Measurements from ENCODE around the gene GABRG2. TPM values are rescaled to one million over a fixed set of nuclear protein-coding genes. Genes with fewer than 3 reads are reported as not detected.

GABRG2 gene
- total RNA-seq, 1 donor from 2014 or later: 0.74 TPM

- H3K4me1 ChIP-seq: no peaks in the 10 kb centered on the region
- H3K4me3 ChIP-seq: no peak overlapping the region
- no peaks in the 10 kb centered on the region for H3K27me3 ChIP-seq
- no peak for DNase-seq (ENCODE audit: extremely low spot score in 2 of 2)
- TF ChIP-seq, protein P1, sequence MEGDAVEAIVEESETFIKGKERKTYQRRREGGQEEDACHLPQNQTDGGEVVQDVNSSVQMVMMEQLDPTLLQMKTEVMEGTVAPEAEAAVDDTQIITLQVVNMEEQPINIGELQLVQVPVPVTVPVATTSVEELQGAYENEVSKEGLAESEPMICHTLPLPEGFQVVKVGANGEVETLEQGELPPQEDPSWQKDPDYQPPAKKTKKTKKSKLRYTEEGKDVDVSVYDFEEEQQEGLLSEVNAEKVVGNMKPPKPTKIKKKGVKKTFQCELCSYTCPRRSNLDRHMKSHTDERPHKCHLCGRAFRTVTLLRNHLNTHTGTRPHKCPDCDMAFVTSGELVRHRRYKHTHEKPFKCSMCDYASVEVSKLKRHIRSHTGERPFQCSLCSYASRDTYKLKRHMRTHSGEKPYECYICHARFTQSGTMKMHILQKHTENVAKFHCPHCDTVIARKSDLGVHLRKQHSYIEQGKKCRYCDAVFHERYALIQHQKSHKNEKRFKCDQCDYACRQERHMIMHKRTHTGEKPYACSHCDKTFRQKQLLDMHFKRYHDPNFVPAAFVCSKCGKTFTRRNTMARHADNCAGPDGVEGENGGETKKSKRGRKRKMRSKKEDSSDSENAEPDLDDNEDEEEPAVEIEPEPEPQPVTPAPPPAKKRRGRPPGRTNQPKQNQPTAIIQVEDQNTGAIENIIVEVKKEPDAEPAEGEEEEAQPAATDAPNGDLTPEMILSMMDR (IDR thresholded peaks at IDR 0.05): no peak
- no peak for TF ChIP-seq POLR2A (IDR thresholded peaks at IDR 0.05)
- no peak for TF ChIP-seq POLR2AphosphoS5 (IDR thresholded peaks at IDR 0.05; ENCODE audit: insufficient read depth in 1 of 2, low read depth in 1 of 2)
- H3K36me3 ChIP-seq: no peaks in the 10 kb centered on the region
- no peaks in the 10 kb centered on the region for H3K9me3 ChIP-seq
- intact Hi-C loops (cut with DNase I): no loop called here
- no peak overlapping the region for H3K27ac ChIP-seq
Measured at GRCh38 chr5:162091336-162091735, 23.8 kb downstream of the GABRG2 start.

GRCh38 chr5:162096448-162096847, 28.9 kb downstream of the GABRG2 start:
- DNase-seq (ENCODE audit: extremely low spot score in 2 of 2): no peak
- Histone ChIP-seq H3K27me3 (no peaks in the 10 kb centered on the region), H3K36me3 (no peaks in the 10 kb centered on the region), H3K4me1 (no peaks in the 10 kb centered on the region), H3K27ac (no peak overlapping the region), H3K4me3 (no peak overlapping the region), H3K9me3 (no peaks in the 10 kb centered on the region)
- intact Hi-C loops (cut with DNase I): no loop called here
- TF ChIP-seq POLR2AphosphoS5 (IDR thresholded peaks at IDR 0.05; ENCODE audit: insufficient read depth in 1 of 2, low read depth in 1 of 2) (no peak), POLR2A (IDR thresholded peaks at IDR 0.05) (no peak)
- TF ChIP-seq, protein P1 (IDR thresholded peaks at IDR 0.05): no peak

- no peaks in the 10 kb centered on the region for H3K36me3 ChIP-seq
- no peak overlapping the region for H3K27ac ChIP-seq
- H3K27me3 ChIP-seq: no peaks in the 10 kb centered on the region
- intact Hi-C loops (cut with DNase I): no loop called here
- no peak overlapping the region for H3K4me3 ChIP-seq
- no peak for DNase-seq (ENCODE audit: extremely low spot score in 2 of 2)
- no peaks in the 10 kb centered on the region for H3K4me1 ChIP-seq
- no peak for TF ChIP-seq POLR2A (IDR thresholded peaks at IDR 0.05)
- TF ChIP-seq, protein P1 (IDR thresholded peaks at IDR 0.05): no peak
- TF ChIP-seq POLR2AphosphoS5 (IDR thresholded peaks at IDR 0.05; ENCODE audit: insufficient read depth in 1 of 2, low read depth in 1 of 2): no peak
- H3K9me3 ChIP-seq: no peaks in the 10 kb centered on the region
Measured at GRCh38 chr5:162107591-162107990, 40.0 kb downstream of the GABRG2 start.

- no peaks in the 10 kb centered on the region for H3K27me3 ChIP-seq
- no peaks in the 10 kb centered on the region for H3K9me3 ChIP-seq
- H3K4me1 ChIP-seq: no peaks in the 10 kb centered on the region
- H3K36me3 ChIP-seq: no peaks in the 10 kb centered on the region
- DNase-seq (ENCODE audit: extremely low spot score in 2 of 2): no peak
- no peak overlapping the region for H3K27ac ChIP-seq
- no peak overlapping the region for H3K4me3 ChIP-seq
- intact Hi-C loops (cut with DNase I): no loop called here
- no peak for TF ChIP-seq POLR2AphosphoS5 (IDR thresholded peaks at IDR 0.05; ENCODE audit: insufficient read depth in 1 of 2, low read depth in 1 of 2)
- TF ChIP-seq, protein P1 (IDR thresholded peaks at IDR 0.05): no peak
- TF ChIP-seq POLR2A (IDR thresholded peaks at IDR 0.05): no peak
Measured at GRCh38 chr5:162119801-162120200, 52.2 kb downstream of the GABRG2 start.

GRCh38 chr5:162128117-162128516, 60.5 kb downstream of the GABRG2 start:
- no peak for TF ChIP-seq POLR2AphosphoS5 (IDR thresholded peaks at IDR 0.05; ENCODE audit: insufficient read depth in 1 of 2, low read depth in 1 of 2)
- no peak for TF ChIP-seq POLR2A (IDR thresholded peaks at IDR 0.05)
- TF ChIP-seq, protein P1 (IDR thresholded peaks at IDR 0.05): no peak
- H3K27ac ChIP-seq: no peak overlapping the region
- intact Hi-C loops (cut with DNase I): no loop called here

More at GRCh38 chr5:162128117-162128516, 60.5 kb downstream of the GABRG2 start:
- no peak for DNase-seq (ENCODE audit: extremely low spot score in 2 of 2)
- H3K9me3 ChIP-seq: no peaks in the 10 kb centered on the region
- no peak overlapping the region for H3K4me3 ChIP-seq
- H3K27me3 ChIP-seq: no peaks in the 10 kb centered on the region
- no peaks in the 10 kb centered on the region for H3K4me1 ChIP-seq
- no peaks in the 10 kb centered on the region for H3K36me3 ChIP-seq
